ENCODE measurements around the gene C12orf50.
A peak's percentile ranks its signal among the peaks of the same experiment; 100 is the strongest.
"Not testable (repeated sequence)": the region's sequence is repeated elsewhere in the genome, so short reads cannot be mapped to it uniquely, and the experiment has no call there.

C12orf50 gene
- total RNA-seq: 0 to 0.68 (median 0.36) reads per million in 4 experiments

- no peak for DNase-seq
Measured at GRCh38 chr12:88029093-88029665, at the start of gene C12orf50. Gene C12orf50, minus strand, starts transcription at chr12:88029401. Its CDS starts 2,439 bp downstream, at chr12:88026962.

GRCh38 chr12:88067301-88067700, 38.1 kb upstream of the C12orf50 start:
- no peak for DNase-seq

- DNase-seq: no peak
Measured at GRCh38 chr12:88063375-88063774, 34.2 kb upstream of the C12orf50 start.

- no peak for DNase-seq
Measured at GRCh38 chr12:88062474-88062873, 33.3 kb upstream of the C12orf50 start.

- DNase-seq: no peak
Measured at GRCh38 chr12:88058719-88059077, 29.5 kb upstream of the C12orf50 start.

GRCh38 chr12:88057994-88058718, 29.0 kb upstream of the C12orf50 start:
- DNase-seq: no peak

GRCh38 chr12:88056571-88056970, 27.4 kb upstream of the C12orf50 start:
- DNase-seq: no peak

- no peak for DNase-seq
Measured at GRCh38 chr12:88052686-88053085, 23.5 kb upstream of the C12orf50 start.

GRCh38 chr12:88044035-88044434, 14.8 kb upstream of the C12orf50 start:
- no peak for DNase-seq

GRCh38 chr12:88037770-88038169, 8.6 kb upstream of the C12orf50 start:
- DNase-seq: no peak

GRCh38 chr12:88036353-88036965, 7.3 kb upstream of the C12orf50 start:
- DNase-seq: no peak

- no peak for DNase-seq
Measured at GRCh38 chr12:88035907-88036289, 6.7 kb upstream of the C12orf50 start.

- peak; percentile 76 for DNase-seq
Measured at GRCh38 chr12:88035271-88035906, 6.2 kb upstream of the C12orf50 start.

GRCh38 chr12:88031161-88031560, 2.0 kb upstream of the C12orf50 start:
- not testable (repeated sequence) for DNase-seq

GRCh38 chr12:88026196-88026595, 3.0 kb downstream of the C12orf50 start:
- no peak for DNase-seq

GRCh38 chr12:88017964-88018363, 11.2 kb downstream of the C12orf50 start:
- DNase-seq: no peak

- no peak for DNase-seq
Measured at GRCh38 chr12:88015825-88016224, 13.4 kb downstream of the C12orf50 start.

GRCh38 chr12:88011755-88012154, 17.4 kb downstream of the C12orf50 start:
- DNase-seq: no peak

- DNase-seq: no peak
Measured at GRCh38 chr12:88006351-88006750, 22.9 kb downstream of the C12orf50 start.

GRCh38 chr12:88001327-88001726, 27.9 kb downstream of the C12orf50 start:
- DNase-seq: no peak

GRCh38 chr12:87995581-87996178, 33.5 kb downstream of the C12orf50 start:
- no peak for DNase-seq

GRCh38 chr12:87991483-87991882, 37.7 kb downstream of the C12orf50 start:
- no peak for DNase-seq

GRCh38 chr12:87988534-87988933, 40.7 kb downstream of the C12orf50 start:
- DNase-seq: no peak
